A549 (cell line): Measurements from ENCODE around the gene ABHD12B. TPM values are rescaled to one million over a fixed set of nuclear protein-coding genes. Genes with fewer than 3 reads are reported as not detected.

Experiments used
- ATAC-seq, 2 experiments: fragments of 200-7000 bp in 1 of 2; fragments of >200 bp in 1 of 2; cut with Nextera tagmentation in 1 of 2; cut with Tn5 transposase in 1 of 2; 3 replicates each; pipeline versions ENCODE4 v1.8.0 to v1.9.1; 2018 to 2020; ENCODE audit warnings: mild to moderate bottlenecking in 1 of 2, moderate library complexity in 1 of 2
- CTCF ChIA-PET: fragments of 300-600 bp; sonication (Branson Sonifier 250); formaldehyde crosslinking; extraction: SDS; loops from one replicate; lab custom pipeline; 2021; ENCODE audit warnings: antibody characterized with exemption, inconsistent platforms; lab: Yijun Ruan, JAX
- POLR2A ChIA-PET: fragments of 350-600 bp; formaldehyde crosslinking; extraction: SDS; loops from one replicate; lab custom pipeline; 2021; ENCODE audit warnings: antibody characterized with exemption, inconsistent platforms; lab: Yijun Ruan, JAX
- DNase-seq, 2 experiments: peaks; one replicate each; pipeline versions ENCODE4 v3.0.0 to v3.0.0-alpha.2; 2011 to 2016; ENCODE audit warnings: low read depth in 1 of 2, low spot score in 1 of 2
- FAIRE-seq: peaks from 2 replicates; lab custom pipeline; 2011; peaks lifted over from hg19 to GRCh38; lab: Jason Lieb, UNC
- H3K27ac ChIP-seq, 2 experiments: fragments of >200 bp; sonication (Bioruptor Twin); formaldehyde crosslinking; 3 replicates each; pipeline ENCODE4 v1.5.1; 2016 to 2017
- H3K4me1 ChIP-seq: fragments of >200 bp; sonication (Bioruptor Twin); formaldehyde crosslinking; 3 replicates; pipeline ENCODE4 v1.6.1; 2016
- H3K4me2 ChIP-seq: fragments of >200 bp; sonication (Bioruptor Twin); formaldehyde crosslinking; 3 replicates; pipeline ENCODE4 v1.6.1; 2016
- H3K4me3 ChIP-seq: fragments of >200 bp; sonication (Bioruptor Twin); formaldehyde crosslinking; 3 replicates; pipeline ENCODE4 v1.5.1; 2016
- H3K9me3 ChIP-seq: fragments of >200 bp; sonication (Bioruptor Twin); formaldehyde crosslinking; 3 replicates; pipeline ENCODE4 v1.6.1; 2016
- ATOH8 ChIP-seq: fragments of 250-450 bp; sonication (Bioruptor Pico); IDR thresholded peaks from 2 replicates; pipeline ENCODE4 v1.5.0; 2020; ENCODE audit warnings: low read depth, mild to moderate bottlenecking, moderate library complexity
- BCL3 ChIP-seq: fragments of >200 bp; sonication (Bioruptor Twin); formaldehyde crosslinking; IDR thresholded peaks from 3 replicates; pipeline ENCODE4 v1.6.1; 2016
- CBX2 ChIP-seq: fragments of 200-600 bp; sonication (generic); IDR thresholded peaks from 2 replicates; pipeline ENCODE4 v1.6.1; 2016; ENCODE audit warnings: low read depth, mild to moderate bottlenecking, borderline replicate concordance
- CTCF ChIP-seq: fragments of >200 bp; sonication (Bioruptor Twin); formaldehyde crosslinking; IDR thresholded peaks from 3 replicates; pipeline ENCODE4 v1.5.1; 2016
- ELK1 ChIP-seq: fragments of 150-350 bp; IDR thresholded peaks from 2 replicates; pipeline ENCODE4 v1.6.1; 2014; ENCODE audit warnings: low read depth, mild to moderate bottlenecking, low read length
- EP300 ChIP-seq, 2 experiments: fragments of >200 bp; sonication (Bioruptor Twin); formaldehyde crosslinking; IDR thresholded peaks; 2 replicates in 1 of 2; 3 replicates in 1 of 2; pipeline ENCODE4 v1.6.1; 2016 to 2017
- ESRRA ChIP-seq: fragments of 150-350 bp; IDR thresholded peaks from 2 replicates; pipeline ENCODE4 v1.6.1; 2014; ENCODE audit warnings: mild to moderate bottlenecking, low read length, borderline replicate concordance
- FOXS1 ChIP-seq: fragments of 250-450 bp; sonication (Bioruptor Pico); IDR thresholded peaks from 2 replicates; pipeline ENCODE4 v1.5.0; 2020; ENCODE audit warnings: mild to moderate bottlenecking, moderate library complexity
- HES2 ChIP-seq: fragments of >200 bp; sonication (Bioruptor Twin); formaldehyde crosslinking; IDR thresholded peaks from 2 replicates; pipeline ENCODE4 v1.6.1; 2016
- HMGXB4 ChIP-seq: fragments of 250-450 bp; sonication (Bioruptor Pico); IDR thresholded peaks from 2 replicates; pipeline ENCODE4 v1.5.0; 2021; ENCODE audit warnings: mild to moderate bottlenecking, moderate library complexity, borderline replicate concordance
- HOXB13 ChIP-seq: fragments of 250-450 bp; sonication (Bioruptor Pico); IDR thresholded peaks from 2 replicates; pipeline ENCODE4 v1.5.0; 2020; ENCODE audit warnings: low read depth, mild to moderate bottlenecking, moderate library complexity
- HOXB5 ChIP-seq: fragments of 250-450 bp; sonication (Bioruptor Pico); IDR thresholded peaks from 2 replicates; pipeline ENCODE4 v1.5.0; 2020; ENCODE audit warnings: mild to moderate bottlenecking, moderate library complexity
- JUN ChIP-seq, 2 experiments: fragments of >200 bp; sonication (Bioruptor Twin); formaldehyde crosslinking; IDR thresholded peaks; 2 replicates in 1 of 2; 3 replicates in 1 of 2; pipeline ENCODE4 v1.6.1; 2016 to 2017
- KDM1A ChIP-seq: fragments of 200-600 bp; sonication (generic); IDR thresholded peaks from 2 replicates; pipeline ENCODE4 v1.6.1; 2016; ENCODE audit warnings: low read depth, mild to moderate bottlenecking
- MAFK ChIP-seq: fragments of 450-650 bp; IDR thresholded peaks from 2 replicates; pipeline ENCODE4 v1.6.1; 2014; ENCODE audit not compliant: partially characterized antibody
- MAX ChIP-seq: IDR thresholded peaks from 2 replicates; pipeline ENCODE4 v1.6.1; 2012
- NPAS2 ChIP-seq: fragments of 250-450 bp; sonication (Bioruptor Pico); IDR thresholded peaks from 2 replicates; pipeline ENCODE4 v1.8.0; 2022; ENCODE audit warnings: mild to moderate bottlenecking, moderate library complexity, borderline replicate concordance
- NR3C1 ChIP-seq: fragments of >200 bp; sonication (Bioruptor Twin); formaldehyde crosslinking; IDR thresholded peaks from 3 replicates; pipeline ENCODE4 v1.6.1; 2017
- PHF8 ChIP-seq: fragments of 200-600 bp; sonication (generic); IDR thresholded peaks from 2 replicates; pipeline ENCODE4 v1.6.1; 2016; ENCODE audit warnings: low read depth, mild to moderate bottlenecking, antibody characterized with exemption, moderate library complexity, borderline replicate concordance
- POLR2AphosphoS2 ChIP-seq: conservative IDR thresholded peaks from 2 replicates; pipeline ENCODE4 v1.6.1; 2012; ENCODE audit warnings: low read length, improper control_type of control experiment, inconsistent platforms
- SMC3 ChIP-seq: fragments of >200 bp; sonication (Bioruptor Twin); formaldehyde crosslinking; IDR thresholded peaks from 3 replicates; pipeline ENCODE4 v1.6.1; 2018; ENCODE audit warnings: inconsistent platforms
- TFCP2L1 ChIP-seq: fragments of 250-450 bp; sonication (Bioruptor Pico); IDR thresholded peaks from 2 replicates; pipeline ENCODE4 v1.5.0; 2021; ENCODE audit warnings: mild to moderate bottlenecking
- TP53 ChIP-seq: fragments of 250-450 bp; sonication (Bioruptor Pico); IDR thresholded peaks from 2 replicates; pipeline ENCODE4 v1.5.0; 2021; ENCODE audit warnings: mild to moderate bottlenecking, moderate library complexity
- USF2 ChIP-seq: fragments of 450-650 bp; IDR thresholded peaks from 2 replicates; pipeline ENCODE4 v1.6.1; 2014; ENCODE audit warnings: antibody characterized with exemption
- ZC3H11A ChIP-seq: fragments of 450-650 bp; IDR thresholded peaks from 2 replicates; pipeline ENCODE4 v1.6.1; 2014; ENCODE audit warnings: antibody characterized with exemption, mild to moderate bottlenecking
- ZFP36 ChIP-seq: fragments of 450-650 bp; IDR thresholded peaks from 2 replicates; pipeline ENCODE4 v1.6.1; 2014; ENCODE audit warnings: borderline replicate concordance; ENCODE audit not compliant: partially characterized antibody
- WGBS: methylation state at CpG from one replicate; pipeline ENCODE4 v1.1.6; 2017; ENCODE audit errors: missing lambda C conversion rate; 5-methylcytosine and 5-hydroxymethylcytosine counted together
- polyA plus RNA-seq, 4 experiments: library from polyadenylated mRNA; depleted of rRNA in 3 of 4; stranded (reverse); fragments of >200 nt; fragmentation: RNase III in 1 of 4; extraction: RNeasy Plus Mini Kit Qiagen cat#74134 plus additional on column Dnase treatment in 1 of 4; gene quantifications; 2 replicates in 3 of 4; 3 replicates in 1 of 4; pipeline ENCODE4 v1.2.3, GENCODE V29; 2011 to 2017

The ABHD12B gene
- polyA plus RNA-seq, 2 of the 4 experiments (the other 2 are of a cell fraction) = not detected

- no peak for TF ChIP-seq ELK1
- TF ChIP-seq, all 56 proteins: peak for 0
Observed at GRCh38 chr14:50839691-50840090, 32.2 kb upstream of the ABHD12B start (continued).

- CTCF ChIA-PET = interaction anchor here (5.0 kb wide), 1 partner anchor 15 kb away, joined by 41 read pairs; no protein-coding TSS in a partner anchor
- POLR2A ChIA-PET = no interaction called here
- peaks cover 11% of the 10 kb centered on the region; the same call in 2 of the 3 replicates for H3K4me1 ChIP-seq
- no peak for TF ChIP-seq ESRRA
- no peak for TF ChIP-seq USF2
- TF ChIP-seq HOXB5 = no peak
- no peak for TF ChIP-seq ATOH8 (CRISPR knock-in tag)
- TF ChIP-seq KDM1A = no peak
- no peak for TF ChIP-seq NPAS2 (CRISPR knock-in tag)
- TF ChIP-seq SMC3 = no peak
- no peak for TF ChIP-seq EP300 (IDR thresholded peaks at IDR 0.05)
- no peak for TF ChIP-seq ZFP36
- DNase-seq (no peak), ATAC-seq (no peak), FAIRE-seq (no peak)
- H3K27ac ChIP-seq = no peak overlapping the region
- H3K4me3 ChIP-seq = no peak overlapping the region
- no peaks in the 10 kb centered on the region for H3K9me3 ChIP-seq
- 89% methylated on average over 2 of the region's 2 CpGs for WGBS
- no peak overlapping the region for H3K4me2 ChIP-seq
Observed at GRCh38 chr14:50844391-50844790, 27.5 kb upstream of the ABHD12B start.

GRCh38 chr14:50845166-50845565, 26.7 kb upstream of the ABHD12B start:
- DNase-seq (no peak), FAIRE-seq (no peak), ATAC-seq (no peak)
- Histone ChIP-seq H3K4me2 (no peak overlapping the region), H3K9me3 (no peaks in the 10 kb centered on the region), H3K4me3 (no peak overlapping the region), H3K4me1 (peaks cover 11% of the 10 kb centered on the region; the same call in 2 of the 3 replicates), H3K27ac (no peak overlapping the region)
- POLR2A ChIA-PET = no interaction called here
- 85% methylated on average over 3 of the region's 3 CpGs for WGBS
- TF ChIP-seq KDM1A (no peak), HES2 (no peak), NR3C1 (no peak), JUN (IDR thresholded peaks at IDR 0.05) (no peak), HMGXB4 (no peak), BCL3 (no peak), TFCP2L1 (no peak), CTCF (no peak), HOXB13 (CRISPR knock-in tag) (no peak), POLR2AphosphoS2 (no peak), MAX (no peak), MAFK (no peak), ZC3H11A (no peak), ELK1 (no peak), TP53 (CRISPR knock-in tag) (no peak), PHF8 (no peak), FOXS1 (CRISPR knock-in tag) (no peak), CBX2 (no peak)
- CTCF ChIA-PET = interaction anchor here (5.0 kb wide), 1 partner anchor 15 kb away, joined by 41 read pairs; no protein-coding TSS in a partner anchor
